B cell (primary cell): ENCODE data around the gene N4BP2L2. TPM values are rescaled to one million over a fixed set of nuclear protein-coding genes. Genes with fewer than 3 reads are reported as not detected.

Experiments
- ATAC-seq: fragments of 200-7000 bp; cut with Tn5 transposase; one replicate; pipeline ENCODE4 v1.10.0; 2021; ENCODE audit warnings: low read depth, mild to moderate bottlenecking, moderate number of reproducible peaks, moderate library complexity
- CTCF ChIA-PET: fragments of 350-600 bp; sonication (Branson Sonifier 250); formaldehyde crosslinking; loops from one replicate; lab custom pipeline; 2021; ENCODE audit warnings: antibody characterized with exemption, inconsistent platforms; lab: Charles Lee
- POLR2A ChIA-PET: fragments of 350-600 bp; sonication (Branson Sonifier 250); formaldehyde crosslinking; loops from one replicate; lab custom pipeline; 2021; ENCODE audit warnings: antibody characterized with exemption; lab: Charles Lee
- DNase-seq: peaks from one replicate; pipeline ENCODE4 v3.0.0; 2013
- H2AFZ ChIP-seq: 2 replicates; pipeline ENCODE4 v1.6.1; 2012; ENCODE audit warnings: mild to moderate bottlenecking, low read depth, low read length; ENCODE audit not compliant: insufficient read depth, poor library complexity, severe bottlenecking
- H3K27ac ChIP-seq, 2 donors: 1 replicate in 1 of 2; 2 replicates in 1 of 2; pipeline ENCODE4 v1.5.1; 2012 to 2013; ENCODE audit warnings: low read length in 2 of 2, mild to moderate bottlenecking in 2 of 2, moderate library complexity in 1 of 2
- H3K27me3 ChIP-seq, 4 experiments: fragments of 200-600 bp in 1 of 4; sonication (generic) in 1 of 4; replicated peaks in 1 of 4; 1 replicate in 2 of 4; 2 replicates in 2 of 4; pipeline versions ENCODE4 v1.6.1 to v1.7.0; 2013 to 2016; ENCODE audit warnings: low read length in 3 of 4, mild to moderate bottlenecking in 2 of 4, mixed read lengths in 1 of 4, moderate library complexity in 1 of 4; ENCODE audit not compliant: insufficient read depth in 4 of 4, control insufficient read depth in 3 of 4; ENCODE audit errors: control extremely low read depth in 1 of 4
- H3K36me3 ChIP-seq, 2 experiments: replicated peaks in 1 of 2; 1 replicate in 1 of 2; 2 replicates in 1 of 2; pipeline versions ENCODE4 v1.6.1 to v1.7.1; 2013; ENCODE audit warnings: low read length in 1 of 2; ENCODE audit not compliant: insufficient read depth in 2 of 2, control insufficient read depth in 1 of 2; ENCODE audit errors: control extremely low read depth in 1 of 2, extremely low read depth in 1 of 2
- H3K4me1 ChIP-seq, 2 donors: fragments of 200-600 bp in 1 of 2; sonication (generic) in 1 of 2; 1 replicate in 1 of 2; 2 replicates in 1 of 2; pipeline versions ENCODE4 v1.5.1 to v1.6.1; 2013 to 2017; ENCODE audit warnings: low read length in 2 of 2; ENCODE audit not compliant: control insufficient read depth in 2 of 2, insufficient read depth in 2 of 2
- H3K4me2 ChIP-seq: replicated peaks from 2 replicates; pipeline ENCODE3; 2012; ENCODE audit warnings: mild to moderate bottlenecking, low read depth, low read length; ENCODE audit not compliant: poor library complexity, severe bottlenecking
- H3K4me3 ChIP-seq, 5 experiments: fragments of 200-600 bp in 1 of 5; sonication (generic) in 1 of 5; 1 replicate in 3 of 5; 2 replicates in 2 of 5; pipeline versions ENCODE4 v1.5.1 to v1.7.0; 2011 to 2016; ENCODE audit warnings: low read length in 4 of 5, mild to moderate bottlenecking in 4 of 5, low read depth in 2 of 5, control low read depth in 1 of 5, moderate library complexity in 1 of 5; ENCODE audit not compliant: insufficient read depth in 1 of 5; ENCODE audit errors: control extremely low read depth in 1 of 5, extremely low read depth in 1 of 5
- H3K79me2 ChIP-seq: fragments of 200-600 bp; sonication (generic); one replicate; pipeline ENCODE4 v1.6.0; 2016; ENCODE audit warnings: low read length; ENCODE audit not compliant: control insufficient read depth, insufficient read depth
- H3K9ac ChIP-seq: fragments of 200-600 bp; sonication (generic); 2 replicates; pipeline ENCODE4 v1.6.1; 2017; ENCODE audit warnings: mild to moderate bottlenecking, low read length, moderate library complexity
- H3K9me3 ChIP-seq, 3 donors: one replicate each; pipeline versions ENCODE4 v1.6.1 to v1.7.1; 2013; ENCODE audit warnings: low read length in 2 of 3; ENCODE audit not compliant: control insufficient read depth in 2 of 3, insufficient read depth in 1 of 3; ENCODE audit errors: control extremely low read depth in 1 of 3
- H4K20me1 ChIP-seq: 2 replicates; pipeline ENCODE4 v1.6.0; 2012; ENCODE audit warnings: mild to moderate bottlenecking, low read length; ENCODE audit not compliant: insufficient read depth, control insufficient read depth, poor library complexity, severe bottlenecking
- H3K27ac Mint-ChIP-seq: one replicate; pipeline ENCODE4 v1.8.0; 2021; ENCODE audit warnings: mixed read lengths
- H3K27me3 Mint-ChIP-seq: one replicate; pipeline ENCODE4 v1.8.0; 2021; ENCODE audit warnings: mixed read lengths
- H3K4me1 Mint-ChIP-seq: one replicate; pipeline ENCODE4 v1.8.0; 2021; ENCODE audit warnings: mixed read lengths
- H3K4me3 Mint-ChIP-seq: one replicate; pipeline ENCODE4 v1.8.0; 2021; ENCODE audit warnings: mixed read lengths
- H3K9me3 Mint-ChIP-seq: one replicate; pipeline ENCODE4 v1.8.0; 2022; ENCODE audit warnings: mixed read lengths; ENCODE audit not compliant: insufficient read depth
- CTCF ChIP-seq: fragments of 200-600 bp; IDR thresholded peaks from one replicate; pipeline ENCODE4 v1.8.0; 2022; ENCODE audit warnings: antibody characterized with exemption, mild to moderate bottlenecking
- EZH2 ChIP-seq: IDR thresholded peaks from 2 replicates; pipeline ENCODE4 v1.6.1; 2012; ENCODE audit warnings: borderline replicate concordance, low read depth, mild to moderate bottlenecking, moderate library complexity, low read length; ENCODE audit not compliant: insufficient read depth, poor library complexity, severe bottlenecking
- WGBS: methylation state at CpG from one replicate; pipeline ENCODE4 v1.1.5; 2013; ENCODE audit warnings: missing lambda C conversion rate; ENCODE audit not compliant: insufficient coverage; 5-methylcytosine and 5-hydroxymethylcytosine counted together
- intact Hi-C: fragments of 100-400 bp; cut with micrococcal nuclease; formaldehyde crosslinking; loops from one replicate; pipeline ENCODE4 v1.10.0; 2022
- polyA plus RNA-seq: library from polyadenylated mRNA; depleted of rRNA; stranded (reverse); fragments of >200 nt; gene quantifications from 2 replicates; pipeline ENCODE4 v1.2.3, GENCODE V29; 2012
- total RNA-seq, 2 donors: library from RNA; stranded (reverse); fragments of 120-200 nt in 1 of 2; gene quantifications; 1 replicate in 1 of 2; 2 replicates in 1 of 2; pipeline versions ENCODE4 v1.2.3 to v1.2.4, GENCODE V29; 2013 to 2022

N4BP2L2 gene
- total and polyA plus RNA-seq, 2 donors (not counting 1 experiment from before 2014, with no cell fraction given) = 63.9 to 239 TPM

- H3K9ac ChIP-seq = no peak overlapping the region
- H3K79me2 ChIP-seq = no peaks in the 10 kb centered on the region
- no peak overlapping the region for H3K27ac Mint-ChIP-seq
- no peak for DNase-seq
- no peaks in the 10 kb centered on the region for H3K27me3 ChIP-seq
- ATAC-seq = no peak
- no peaks in the 10 kb centered on the region for H3K36me3 ChIP-seq
- WGBS = no CpG with 5 or more reads among the region's 1 CpG
- TF ChIP-seq CTCF = no peak
- TF ChIP-seq EZH2 = no peak
- no peak overlapping the region for H2AFZ ChIP-seq
- H3K27ac ChIP-seq = no peak overlapping the region
- peaks cover 3 to 5% of the 10 kb centered on the region in 2 donors for H3K4me1 ChIP-seq
- H3K4me2 ChIP-seq = no peak overlapping the region
- no peak overlapping the region for H3K4me3 Mint-ChIP-seq
- intact Hi-C loops = loop anchor here (10.0 kb wide), 1 partner anchor 414 kb away; the partner anchor contains the start of gene FRY
- no peaks in the 10 kb centered on the region for H4K20me1 ChIP-seq
- CTCF ChIA-PET = interaction anchor here (0.6 kb wide), 1 partner anchor 100 kb away, joined by 3 read pairs; no protein-coding TSS in a partner anchor
- peaks cover 0 to 10% (median 4%) of the 10 kb centered on the region in 3 donors for H3K9me3 ChIP-seq
- H3K4me1 Mint-ChIP-seq = peaks cover 9% of the 10 kb centered on the region
- no peak overlapping the region for H3K4me3 ChIP-seq
- H3K27me3 Mint-ChIP-seq = no peaks in the 10 kb centered on the region
- H3K9me3 Mint-ChIP-seq = no peaks in the 10 kb centered on the region
- POLR2A ChIA-PET = no interaction called here
Measured at GRCh38 chr13:32448972-32449371, 89.6 kb downstream of the N4BP2L2 start.

GRCh38 chr13:32447894-32448623 is 90.5 kb downstream of the N4BP2L2 start:
- Histone ChIP-seq H2AFZ (no peak overlapping the region), H3K27me3 (no peaks in the 10 kb centered on the region), H3K27ac (no peak overlapping the region), H3K4me3 (no peak overlapping the region), H4K20me1 (no peaks in the 10 kb centered on the region), H3K9me3 (peaks cover 0 to 10% (median 4%) of the 10 kb centered on the region in 3 donors), H3K9ac (no peak overlapping the region), H3K79me2 (no peaks in the 10 kb centered on the region), H3K36me3 (no peaks in the 10 kb centered on the region), H3K4me2 (no peak overlapping the region), H3K4me1 (peaks cover 12 to 13% of the 10 kb centered on the region in 2 donors)
- ChIA-PET CTCF (no interaction called here), POLR2A (no interaction called here)
- ATAC-seq = no peak
- Mint-ChIP-seq H3K9me3 (no peaks in the 10 kb centered on the region), H3K4me3 (no peak overlapping the region), H3K27me3 (no peaks in the 10 kb centered on the region), H3K27ac (peak overlapping the region; percentile 18), H3K4me1 (peaks cover 18% of the 10 kb centered on the region)
- no peak for TF ChIP-seq CTCF
- TF ChIP-seq EZH2 = no peak
- intact Hi-C loops = loop anchor here (10.0 kb wide), 1 partner anchor 413 kb away; the partner anchor contains the start of gene FRY
- DNase-seq = no peak
